ENCODE data around the gene RGS11.

GRCh38 chr16:234468-235305 is 41.1 kb downstream of the RGS11 start, which contains the start of gene FAM234A:
- TF ChIP-seq, protein P1, sequence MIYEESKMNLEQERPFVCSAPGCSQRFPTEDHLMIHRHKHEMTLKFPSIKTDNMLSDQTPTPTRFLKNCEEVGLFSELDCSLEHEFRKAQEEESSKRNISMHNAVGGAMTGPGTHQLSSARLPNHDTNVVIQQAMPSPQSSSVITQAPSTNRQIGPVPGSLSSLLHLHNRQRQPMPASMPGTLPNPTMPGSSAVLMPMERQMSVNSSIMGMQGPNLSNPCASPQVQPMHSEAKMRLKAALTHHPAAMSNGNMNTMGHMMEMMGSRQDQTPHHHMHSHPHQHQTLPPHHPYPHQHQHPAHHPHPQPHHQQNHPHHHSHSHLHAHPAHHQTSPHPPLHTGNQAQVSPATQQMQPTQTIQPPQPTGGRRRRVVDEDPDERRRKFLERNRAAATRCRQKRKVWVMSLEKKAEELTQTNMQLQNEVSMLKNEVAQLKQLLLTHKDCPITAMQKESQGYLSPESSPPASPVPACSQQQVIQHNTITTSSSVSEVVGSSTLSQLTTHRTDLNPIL (CRISPR knock-in tag; IDR thresholded peaks at IDR 0.05; ENCODE audit: low read depth), result no peak
- no peak for TF ChIP-seq CSDC2 (CRISPR knock-in tag; IDR thresholded peaks at IDR 0.05)
- no peak for TF ChIP-seq ZFP3 (CRISPR knock-in tag; IDR thresholded peaks at IDR 0.05)
- TF ChIP-seq ZFP30 (CRISPR knock-in tag; IDR thresholded peaks at IDR 0.05), result no peak
- no peak for TF ChIP-seq BACH2 (CRISPR knock-in tag; IDR thresholded peaks at IDR 0.05; ENCODE audit: borderline replicate concordance)
- peak; percentile 19; the same call in 1 of the 2 replicates for TF ChIP-seq ZNF8 (CRISPR knock-in tag; IDR thresholded peaks at IDR 0.05)
- TF ChIP-seq, protein P2, sequence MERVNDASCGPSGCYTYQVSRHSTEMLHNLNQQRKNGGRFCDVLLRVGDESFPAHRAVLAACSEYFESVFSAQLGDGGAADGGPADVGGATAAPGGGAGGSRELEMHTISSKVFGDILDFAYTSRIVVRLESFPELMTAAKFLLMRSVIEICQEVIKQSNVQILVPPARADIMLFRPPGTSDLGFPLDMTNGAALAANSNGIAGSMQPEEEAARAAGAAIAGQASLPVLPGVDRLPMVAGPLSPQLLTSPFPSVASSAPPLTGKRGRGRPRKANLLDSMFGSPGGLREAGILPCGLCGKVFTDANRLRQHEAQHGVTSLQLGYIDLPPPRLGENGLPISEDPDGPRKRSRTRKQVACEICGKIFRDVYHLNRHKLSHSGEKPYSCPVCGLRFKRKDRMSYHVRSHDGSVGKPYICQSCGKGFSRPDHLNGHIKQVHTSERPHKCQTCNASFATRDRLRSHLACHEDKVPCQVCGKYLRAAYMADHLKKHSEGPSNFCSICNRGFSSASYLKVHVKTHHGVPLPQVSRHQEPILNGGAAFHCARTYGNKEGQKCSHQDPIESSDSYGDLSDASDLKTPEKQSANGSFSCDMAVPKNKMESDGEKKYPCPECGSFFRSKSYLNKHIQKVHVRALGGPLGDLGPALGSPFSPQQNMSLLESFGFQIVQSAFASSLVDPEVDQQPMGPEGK (CRISPR knock-in tag; IDR thresholded peaks at IDR 0.05; ENCODE audit: borderline replicate concordance), result no peak; the same call in 1 of the 2 replicates
- TF ChIP-seq ARNTL (CRISPR knock-in tag; IDR thresholded peaks at IDR 0.05; ENCODE audit: borderline replicate concordance, low read depth), result no peak
- no peak for TF ChIP-seq PPARA (CRISPR knock-in tag; IDR thresholded peaks at IDR 0.05; ENCODE audit: borderline replicate concordance)
- TF ChIP-seq RARB (CRISPR knock-in tag; IDR thresholded peaks at IDR 0.05), result no peak
- no peak for TF ChIP-seq ZNF565 (CRISPR knock-in tag; conservative IDR thresholded peaks at IDR 0.05; ENCODE audit: low read depth)
- TF ChIP-seq OSR1 (CRISPR knock-in tag; IDR thresholded peaks at IDR 0.05), result no peak
- no peak for TF ChIP-seq TOX (CRISPR knock-in tag; IDR thresholded peaks at IDR 0.05; ENCODE audit: borderline replicate concordance)
- no peak for TF ChIP-seq ESRRG (CRISPR knock-in tag; IDR thresholded peaks at IDR 0.05)
